Osteocyte (in vitro differentiated cells): ENCODE measurements around the gene SART3. TPM values are rescaled to one million over a fixed set of nuclear protein-coding genes. Genes with fewer than 3 reads are reported as not detected.

ENCODE experiments used
- DNase-seq: peaks from one replicate; pipeline ENCODE4 v3.0.0; 2021; ENCODE audit warnings: mixed read lengths; ENCODE audit not compliant: unreplicated experiment; ENCODE audit errors: extremely low spot score
- H3K27ac Mint-ChIP-seq: one replicate; pipeline ENCODE4 v1.8.0; 2021; ENCODE audit warnings: mild to moderate bottlenecking, mixed read lengths; ENCODE audit not compliant: unreplicated experiment
- H3K27me3 Mint-ChIP-seq: one replicate; pipeline ENCODE4 v1.8.0; 2021; ENCODE audit warnings: mixed read lengths; ENCODE audit not compliant: unreplicated experiment
- H3K36me3 Mint-ChIP-seq: one replicate; pipeline ENCODE4 v1.8.0; 2021; ENCODE audit warnings: mixed read lengths; ENCODE audit not compliant: unreplicated experiment
- H3K4me1 Mint-ChIP-seq: one replicate; pipeline ENCODE4 v1.8.0; 2021; ENCODE audit warnings: mixed read lengths; ENCODE audit not compliant: unreplicated experiment
- H3K4me3 Mint-ChIP-seq: one replicate; pipeline ENCODE4 v1.8.0; 2021; ENCODE audit warnings: mild to moderate bottlenecking, moderate library complexity, mixed read lengths; ENCODE audit not compliant: unreplicated experiment
- H3K9me3 Mint-ChIP-seq: one replicate; pipeline ENCODE4 v1.8.0; 2021; ENCODE audit warnings: mixed read lengths; ENCODE audit not compliant: unreplicated experiment
- CTCF ChIP-seq: fragments of 200-600 bp; sonication (generic); IDR thresholded peaks from 2 replicates; pipeline ENCODE4 v1.5.0; 2021; ENCODE audit warnings: antibody characterized with exemption, mild to moderate bottlenecking, moderate library complexity
- total RNA-seq: library from RNA; stranded (reverse); gene quantifications from 2 replicates; pipeline ENCODE4 v1.2.1, GENCODE V29; 2021

The SART3 gene
- total RNA-seq, 1 donor from 2014 or later = 47.2 TPM

- Mint-ChIP-seq H3K4me1 (peaks cover 39% of the 10 kb centered on the region), H3K27ac (peak overlapping the region; percentile 31), H3K4me3 (no peak overlapping the region)
Observed at GRCh38 chr12:108582978-108583770, 22.2 kb upstream of the SART3 start.

GRCh38 chr12:108582509-108582908, 21.5 kb upstream of the SART3 start:
- Mint-ChIP-seq H3K9me3 (no peaks in the 10 kb centered on the region), H3K4me3 (no peak overlapping the region), H3K4me1 (peaks cover 44% of the 10 kb centered on the region), H3K27ac (no peak overlapping the region), H3K27me3 (no peaks in the 10 kb centered on the region), H3K36me3 (no peaks in the 10 kb centered on the region)
- DNase-seq = no peak
- no peak for TF ChIP-seq CTCF

More at GRCh38 chr12:108582978-108583770, 22.2 kb upstream of the SART3 start:
- Mint-ChIP-seq H3K36me3 (no peaks in the 10 kb centered on the region), H3K27me3 (no peaks in the 10 kb centered on the region), H3K9me3 (no peaks in the 10 kb centered on the region)
- TF ChIP-seq CTCF = no peak
- DNase-seq = no peak

GRCh38 chr12:108581311-108582227, 20.6 kb upstream of the SART3 start:
- H3K4me3 Mint-ChIP-seq = no peak overlapping the region
- no peak for DNase-seq
- H3K9me3 Mint-ChIP-seq = no peaks in the 10 kb centered on the region
- peaks cover 49% of the 10 kb centered on the region for H3K4me1 Mint-ChIP-seq
- H3K27me3 Mint-ChIP-seq = no peaks in the 10 kb centered on the region
- H3K27ac Mint-ChIP-seq = no peak overlapping the region
- no peak for TF ChIP-seq CTCF
- no peaks in the 10 kb centered on the region for H3K36me3 Mint-ChIP-seq

GRCh38 chr12:108580531-108580930, 19.6 kb upstream of the SART3 start:
- no peaks in the 10 kb centered on the region for H3K9me3 Mint-ChIP-seq
- DNase-seq = no peak
- H3K4me1 Mint-ChIP-seq = peaks cover 55% of the 10 kb centered on the region
- H3K27me3 Mint-ChIP-seq = no peaks in the 10 kb centered on the region
- peak overlapping the region; percentile 75 for H3K27ac Mint-ChIP-seq
- no peaks in the 10 kb centered on the region for H3K36me3 Mint-ChIP-seq
- no peak for TF ChIP-seq CTCF
- no peak overlapping the region for H3K4me3 Mint-ChIP-seq

GRCh38 chr12:108578813-108579212, 17.8 kb upstream of the SART3 start:
- H3K27me3 Mint-ChIP-seq = no peaks in the 10 kb centered on the region
- peaks cover 48% of the 10 kb centered on the region for H3K4me1 Mint-ChIP-seq
- DNase-seq = no peak
- H3K9me3 Mint-ChIP-seq = no peaks in the 10 kb centered on the region
- no peak for TF ChIP-seq CTCF
- H3K36me3 Mint-ChIP-seq = no peaks in the 10 kb centered on the region
- H3K4me3 Mint-ChIP-seq = no peak overlapping the region
- H3K27ac Mint-ChIP-seq = peak overlapping the region; percentile 80
